ENCODE measurements around the gene NDUFV2.
"Not testable (repeated sequence)": the region's sequence is repeated elsewhere in the genome, so short reads cannot be mapped to it uniquely, and the experiment has no call there.

Gene NDUFV2

DNA sequence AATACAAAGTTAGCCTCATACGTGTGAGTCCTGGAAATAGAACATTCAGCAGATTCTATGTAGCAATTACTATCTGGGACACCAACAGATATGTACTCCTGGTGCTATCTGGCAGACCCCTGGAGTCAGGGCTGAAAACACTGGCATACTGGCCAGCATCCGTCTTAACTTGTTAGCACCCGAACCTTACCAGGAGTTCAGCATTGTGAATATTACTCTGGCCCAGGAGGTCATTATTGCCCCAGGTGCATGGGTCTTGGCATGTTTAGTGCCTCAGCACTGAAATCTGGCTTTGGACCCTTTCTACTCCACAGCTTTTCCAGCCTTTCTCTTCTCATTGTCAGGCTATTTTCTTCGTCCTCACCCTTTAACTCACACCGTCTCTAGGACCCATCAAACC is 11.9 kb upstream of the NDUFV2 start:
- DNase-seq (ENCODE audit: low read depth) = no peak

- no peak for DNase-seq (ENCODE audit: low read depth)
These were observed 11.4 kb upstream of the NDUFV2 start for GRCh38 chr18:9091066-9091476.

GRCh38 chr18:9092665-9093064 is 9.8 kb upstream of the NDUFV2 start:
- no peak for DNase-seq (ENCODE audit: low read depth)

DNA sequence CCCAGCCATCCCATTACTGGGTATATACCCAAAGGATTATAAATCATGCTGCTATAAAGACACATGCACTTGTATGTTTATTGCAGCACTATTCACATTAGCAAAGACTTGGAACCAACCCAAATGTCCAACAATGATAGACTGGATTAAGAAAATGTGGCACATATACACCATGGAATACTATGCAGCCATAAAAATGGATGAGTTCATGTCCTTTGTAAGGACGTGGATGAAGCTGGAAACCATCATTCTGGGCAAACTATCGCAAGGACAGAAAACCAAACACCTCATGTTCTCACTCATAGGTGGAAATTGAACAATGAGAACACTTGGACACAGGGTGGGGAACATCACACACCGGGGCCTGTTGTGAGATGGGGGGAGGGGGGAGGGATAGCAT is 9.4 kb upstream of the NDUFV2 start:
- not testable (repeated sequence) for DNase-seq (ENCODE audit: low read depth)

DNA sequence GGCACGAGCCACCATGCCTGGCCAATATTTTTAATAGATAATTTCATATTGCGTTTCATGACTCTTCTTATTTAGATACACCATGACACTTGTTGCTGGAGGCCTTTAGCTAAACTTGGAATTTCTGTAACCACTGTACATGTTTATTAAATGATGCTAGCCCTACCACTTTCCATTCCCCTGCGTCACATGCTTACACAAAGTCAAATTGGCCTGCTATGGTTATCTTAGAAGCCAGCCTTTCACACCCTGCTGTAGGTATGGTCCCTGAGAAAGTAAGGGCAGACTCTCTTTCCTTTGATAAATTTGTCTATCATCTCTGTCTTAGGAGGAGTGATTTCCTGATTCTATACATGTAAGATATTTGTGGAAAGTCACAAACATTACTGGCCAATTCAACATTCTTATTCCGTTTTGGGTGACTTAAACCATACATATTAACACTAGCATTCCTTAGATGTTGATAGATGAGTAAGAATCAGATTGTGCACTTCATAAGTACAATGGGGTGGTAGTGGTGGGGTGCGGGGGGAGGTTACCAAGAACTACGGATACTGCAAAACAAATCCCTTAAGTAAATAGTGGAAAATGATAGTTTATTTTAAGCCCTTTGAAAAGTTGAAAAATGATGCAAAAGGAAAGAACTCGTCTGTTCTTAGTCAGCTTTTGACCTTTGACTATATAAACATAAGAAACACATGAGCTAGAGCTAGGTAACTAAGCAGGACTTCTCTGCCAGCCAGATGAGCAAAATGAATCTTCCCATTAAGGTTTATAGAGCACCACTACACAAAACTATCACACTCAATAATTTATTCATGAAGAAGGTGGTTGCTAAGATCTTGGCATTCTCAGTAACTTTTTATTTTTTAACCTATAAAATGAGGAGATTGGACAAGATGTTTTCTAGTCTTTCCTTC is 7.9 kb upstream of the NDUFV2 start:
- no peak for DNase-seq (ENCODE audit: low read depth)

DNA sequence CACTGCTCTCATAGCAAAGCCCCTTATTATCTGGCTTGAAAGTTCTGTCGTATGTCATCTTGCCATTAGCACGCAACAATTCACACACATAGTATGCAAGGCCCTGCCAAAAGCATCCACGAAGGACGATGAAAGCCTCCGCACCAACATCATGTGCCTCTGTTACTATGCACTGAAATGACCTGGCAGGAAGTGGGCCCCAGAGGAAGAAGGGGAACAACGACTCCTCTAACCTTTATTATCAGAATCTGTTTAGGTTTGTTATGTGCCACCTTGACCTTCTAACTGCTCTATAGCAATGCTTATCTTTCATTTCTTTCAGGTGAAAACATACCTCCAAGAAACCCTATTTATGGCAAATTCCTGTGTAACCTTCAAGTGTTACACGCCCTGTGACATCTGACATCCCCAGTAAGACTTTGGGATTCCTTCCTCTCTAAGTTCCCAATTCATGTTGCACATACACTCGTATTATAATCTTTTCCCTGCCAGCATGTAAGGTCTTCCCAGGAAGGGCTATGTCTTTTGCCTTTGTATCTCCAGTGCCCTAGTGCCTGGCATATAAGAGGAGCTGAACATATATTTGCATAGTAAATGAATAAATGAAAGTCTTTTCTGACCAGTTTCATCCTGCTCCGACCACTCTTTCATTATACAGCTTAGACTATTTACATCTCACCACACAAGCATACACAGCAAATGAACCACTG is 7.0 kb upstream of the NDUFV2 start:
- DNase-seq (ENCODE audit: low read depth) = no peak

GRCh38 chr18:9096007-9096371 is 6.5 kb upstream of the NDUFV2 start:
- DNase-seq (ENCODE audit: low read depth) = no peak

DNA sequence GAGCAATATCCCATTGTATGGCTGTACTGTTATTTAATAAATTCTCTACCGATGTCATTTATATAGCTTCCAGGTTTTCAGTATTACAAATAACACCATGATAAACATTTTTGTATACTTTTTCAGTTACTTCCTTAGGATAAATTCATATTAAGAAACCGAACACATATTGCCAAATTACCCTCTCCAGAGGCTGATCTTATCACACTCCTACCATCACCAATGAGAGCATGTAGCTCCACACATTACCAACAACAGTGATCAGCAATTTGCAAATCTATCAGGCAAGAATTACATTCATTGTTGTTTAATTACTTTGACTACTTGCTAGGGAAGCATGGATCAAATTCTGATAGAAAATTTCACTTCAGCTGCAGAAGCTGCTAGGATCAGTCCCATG is 5.8 kb upstream of the NDUFV2 start:
- DNase-seq (ENCODE audit: low read depth) = no peak

GRCh38 chr18:9097349-9097748 is 5.2 kb upstream of the NDUFV2 start:
- no peak for DNase-seq (ENCODE audit: low read depth)

DNA sequence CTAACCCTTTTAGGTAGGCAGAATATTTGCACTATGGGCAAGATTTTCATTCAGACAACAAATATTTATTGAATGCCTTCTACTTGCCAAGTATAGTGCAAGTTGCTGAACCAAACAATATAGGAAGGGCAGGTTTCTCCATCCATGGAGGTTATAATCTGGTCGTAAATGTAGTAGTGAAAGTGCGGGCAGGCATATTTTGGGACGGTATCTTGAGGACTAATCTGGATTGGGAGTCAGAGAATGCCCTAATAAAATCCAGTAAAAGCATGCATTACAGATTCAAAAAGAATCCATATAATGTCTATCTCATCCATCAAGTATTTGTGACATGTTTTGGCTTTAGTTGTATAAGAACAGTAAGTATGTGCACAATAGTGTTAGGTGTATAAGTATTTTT is 1.7 kb upstream of the NDUFV2 start:
- no peak for DNase-seq (ENCODE audit: low read depth)

- no peak for DNase-seq (ENCODE audit: low read depth)
These were observed 580 bp upstream of the NDUFV2 start for GRCh38 chr18:9101730-9102507.

- no peak for DNase-seq (ENCODE audit: low read depth)
These were observed 926 bp downstream of the NDUFV2 start for GRCh38 chr18:9103376-9103873.

DNA sequence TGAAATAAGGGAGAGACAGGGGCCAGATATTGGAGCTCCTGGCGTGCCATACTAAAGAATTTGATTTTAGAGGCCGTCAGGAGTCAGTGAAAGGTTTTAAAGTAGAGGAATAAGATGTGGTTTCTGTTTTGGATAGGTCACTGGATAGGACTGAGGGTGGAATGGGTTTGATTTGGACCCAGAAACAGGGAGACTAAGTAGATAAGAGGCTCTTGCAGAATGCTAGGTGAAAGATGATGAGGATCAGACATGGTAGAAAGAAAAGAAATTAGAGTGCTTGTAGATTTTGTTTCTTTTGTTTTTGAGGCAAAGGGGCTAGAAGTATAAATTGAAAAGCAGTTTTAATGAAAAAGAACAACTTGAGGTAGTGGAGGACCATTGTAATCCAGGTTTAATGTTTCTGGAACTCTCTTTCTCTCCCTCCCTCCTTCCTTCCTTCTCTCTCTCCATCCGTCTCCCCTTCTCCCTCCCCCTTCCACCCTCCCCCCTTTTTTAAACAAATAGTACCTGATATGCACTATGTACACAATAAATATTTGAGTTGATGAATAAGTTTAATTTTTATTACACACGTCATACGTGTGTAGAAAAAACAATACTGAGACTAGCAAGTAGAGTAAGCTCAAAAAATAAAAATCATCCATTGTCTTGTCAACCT is 1.9 kb downstream of the NDUFV2 start:
- DNase-seq (ENCODE audit: low read depth) = no peak

- no peak for DNase-seq (ENCODE audit: low read depth)
These were observed 2.9 kb downstream of the NDUFV2 start for GRCh38 chr18:9105420-9105819.

DNA sequence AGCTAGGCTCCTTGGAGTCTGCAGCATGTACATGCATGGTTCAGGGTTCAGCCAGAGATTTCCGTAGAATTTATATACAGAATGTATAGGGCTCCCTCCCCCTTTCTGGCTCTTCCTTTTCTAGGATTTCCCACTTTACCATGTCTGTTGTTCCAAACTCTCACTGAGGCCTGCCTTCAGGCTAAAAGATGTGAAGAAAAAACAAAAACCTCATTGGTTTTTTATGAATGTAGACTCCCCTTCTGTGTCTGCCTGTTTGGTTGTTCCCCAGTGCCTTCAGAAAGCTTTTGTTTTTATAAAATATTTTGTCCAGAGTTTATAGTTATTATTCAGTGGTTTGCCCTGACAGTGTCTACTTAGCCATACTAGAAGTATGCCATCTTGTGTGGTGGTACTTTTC is 3.6 kb downstream of the NDUFV2 start:
- DNase-seq (ENCODE audit: low read depth) = no peak

DNA sequence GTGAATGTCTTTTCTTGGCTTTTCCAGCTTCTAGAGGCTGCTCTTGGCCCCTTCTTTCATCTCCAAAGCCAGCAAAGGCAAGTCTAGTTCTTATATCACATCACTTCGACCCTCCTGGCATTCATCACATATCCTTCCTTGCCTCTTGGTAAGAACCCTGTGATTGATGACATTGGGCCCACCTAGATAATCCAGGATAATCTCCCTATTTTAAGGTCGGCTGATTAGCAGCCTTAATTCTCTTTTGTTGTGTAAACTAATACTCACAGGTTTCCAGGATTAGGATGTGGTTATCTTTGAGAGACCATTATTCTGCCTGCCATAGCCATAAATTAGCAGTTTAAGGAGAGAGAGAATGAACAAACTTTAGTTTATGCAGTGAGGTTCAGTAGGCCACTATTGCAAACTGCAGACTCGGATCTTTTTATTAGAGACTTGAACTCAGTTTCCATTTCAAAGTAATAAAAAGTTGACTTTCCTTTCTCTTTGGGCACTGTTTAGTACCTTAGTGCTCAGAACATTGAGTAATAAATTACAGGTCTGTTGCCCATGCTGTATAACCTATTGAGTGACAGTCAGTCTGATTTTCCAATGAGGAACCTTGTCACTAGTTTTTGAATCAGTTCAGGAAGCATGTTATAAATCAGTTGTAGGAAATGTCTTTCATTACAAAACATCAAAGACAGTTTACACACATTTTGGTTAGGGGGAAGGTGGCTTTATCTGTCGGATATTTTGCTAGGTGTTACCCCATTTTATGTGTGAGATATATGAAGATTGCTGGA is 4.5 kb downstream of the NDUFV2 start:
- no peak for DNase-seq (ENCODE audit: low read depth)

GRCh38 chr18:9108911-9109310 is 6.4 kb downstream of the NDUFV2 start:
- DNase-seq (ENCODE audit: low read depth) = no peak

DNA sequence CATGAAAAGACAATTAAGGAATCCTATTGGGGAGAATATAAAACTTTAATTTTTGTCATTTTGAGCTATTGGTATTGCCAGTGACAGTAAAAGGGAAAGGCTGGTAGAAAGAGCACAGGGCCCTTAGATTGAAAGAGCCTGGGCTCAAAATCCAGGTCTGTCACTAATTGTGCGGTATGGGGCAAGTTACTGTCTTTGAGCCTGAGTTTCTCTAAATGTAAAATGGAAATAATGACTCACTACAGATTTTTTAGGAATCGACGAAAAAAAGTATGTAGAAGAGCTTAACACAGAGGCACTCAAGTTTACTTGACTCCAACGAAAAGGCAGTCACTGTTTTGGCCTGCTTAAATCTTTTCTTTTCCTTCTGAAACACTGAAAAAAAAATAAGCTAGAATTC is 7.0 kb downstream of the NDUFV2 start:
- no peak for DNase-seq (ENCODE audit: low read depth)

DNA sequence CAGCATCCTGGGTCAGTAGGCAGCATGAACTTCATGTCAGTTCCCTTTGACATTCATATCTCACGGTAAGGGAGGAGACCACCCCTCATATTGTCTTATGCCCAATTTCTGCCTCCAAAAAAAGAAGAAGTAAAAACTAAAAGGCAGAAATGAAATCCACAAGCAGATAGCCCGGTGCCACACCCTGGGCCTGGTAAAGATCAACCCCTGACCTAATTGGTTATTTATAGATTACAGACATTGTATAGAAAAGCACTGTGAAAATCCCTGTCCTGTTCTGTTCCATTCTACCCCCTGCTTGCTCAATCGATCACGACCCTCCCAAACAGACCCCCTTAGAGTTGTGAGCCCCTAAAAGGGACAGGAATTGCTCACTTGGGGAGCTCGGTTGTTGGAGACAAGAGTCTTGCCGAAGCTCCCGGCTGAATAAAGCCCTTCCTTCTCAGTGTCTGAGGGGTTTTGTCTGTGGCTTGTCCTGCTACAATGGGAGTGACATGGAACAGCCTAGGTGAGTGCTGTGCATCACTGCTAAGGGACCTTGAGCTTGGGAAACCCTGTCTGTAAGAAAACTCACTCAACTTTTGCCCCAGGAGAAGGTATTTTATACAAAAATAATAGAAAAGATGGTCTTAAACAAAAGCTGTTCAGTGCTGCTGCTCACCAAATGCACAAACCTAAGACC is 11.1 kb downstream of the NDUFV2 start:
- DNase-seq (ENCODE audit: low read depth) = no peak

- no peak for DNase-seq (ENCODE audit: low read depth)
These were observed 13.5 kb downstream of the NDUFV2 start for GRCh38 chr18:9115984-9116383.
